Esophagus muscularis mucosa (tissue), 4 donors: ENCODE data around the gene MAP1LC3B2. TPM values are rescaled to one million over a fixed set of nuclear protein-coding genes. Genes with fewer than 3 reads are reported as not detected.

Experiments used
- DNase-seq: peaks from one replicate; pipeline ENCODE4 v3.0.0-alpha.2; 2017; ENCODE audit errors: extremely low spot score
- H3K27ac ChIP-seq, 4 donors: fragments of 200-600 bp; sonication (generic); replicated peaks in 1 of 4; 1 replicate in 3 of 4; 2 replicates in 1 of 4; pipeline ENCODE4 v1.5.1; 2016 to 2019; ENCODE audit warnings: mild to moderate bottlenecking in 1 of 4
- H3K27me3 ChIP-seq, 4 donors: fragments of 200-600 bp; sonication (generic); one replicate each; pipeline versions ENCODE4 v1.5.1 to v1.6.0; 2016 to 2019
- H3K36me3 ChIP-seq, 4 donors: fragments of 200-600 bp; sonication (generic); one replicate each; pipeline ENCODE4 v1.5.1; 2016 to 2019
- H3K4me1 ChIP-seq, 4 donors: fragments of 200-600 bp; sonication (generic); one replicate each; pipeline ENCODE4 v1.5.1; 2016 to 2019
- H3K4me3 ChIP-seq, 4 donors: fragments of 200-600 bp; sonication (generic); 1 replicate in 2 of 4; 2 replicates in 2 of 4; pipeline ENCODE4 v1.5.1; 2016 to 2019; ENCODE audit warnings: mild to moderate bottlenecking in 4 of 4, moderate library complexity in 1 of 4
- H3K9me3 ChIP-seq, 4 donors: fragments of 200-600 bp; sonication (generic); 1 replicate in 3 of 4; 2 replicates in 1 of 4; pipeline ENCODE4 v1.5.1; 2016 to 2019
- EP300 ChIP-seq: sonication (generic); formaldehyde crosslinking; IDR thresholded peaks from one replicate; pipeline ENCODE4 v1.6.1; 2017; ENCODE audit warnings: antibody characterized with exemption
- POLR2A ChIP-seq: fragments of 450-650 bp; IDR thresholded peaks from one replicate; pipeline ENCODE4 v1.6.1; 2017; ENCODE audit warnings: antibody characterized with exemption, moderate library complexity, mild to moderate bottlenecking, low read depth
- POLR2AphosphoS5 ChIP-seq, 2 donors: sonication (generic); formaldehyde crosslinking; IDR thresholded peaks; one replicate each; pipeline ENCODE4 v1.6.1; 2017; ENCODE audit warnings: antibody characterized with exemption in 2 of 2
- WGBS: methylation state at CpG from one replicate; pipeline ENCODE4 v1.1.5; 2018; 5-methylcytosine and 5-hydroxymethylcytosine counted together
- intact Hi-C: fragments of 100-400 bp; cut with DNase I; formaldehyde crosslinking; loops from one replicate; pipeline ENCODE4 v1.15.1; 2023
- total RNA-seq, 4 donors: library from RNA; depleted of rRNA; stranded (reverse); fragments of >200 nt; gene quantifications; one replicate each; pipeline versions ENCODE4 v1.1.0 to v1.2.1, GENCODE V29; 2016
- TF ChIP-seq, protein P1 (sequence below), 3 experiments: fragments of 200-600 bp in 2 of 3; fragments of 450-650 bp in 1 of 3; sonication (generic) in 2 of 3; IDR thresholded peaks; one replicate each; pipeline ENCODE4 v1.5.1; 2017 to 2019; ENCODE audit warnings: antibody characterized with exemption in 3 of 3, mild to moderate bottlenecking in 2 of 3, moderate library complexity in 1 of 3

The MAP1LC3B2 gene
- total RNA-seq, 4 donors from 2014 or later = 0.83 to 3.0 (median 1.8) TPM; not detected in 1

DNA sequence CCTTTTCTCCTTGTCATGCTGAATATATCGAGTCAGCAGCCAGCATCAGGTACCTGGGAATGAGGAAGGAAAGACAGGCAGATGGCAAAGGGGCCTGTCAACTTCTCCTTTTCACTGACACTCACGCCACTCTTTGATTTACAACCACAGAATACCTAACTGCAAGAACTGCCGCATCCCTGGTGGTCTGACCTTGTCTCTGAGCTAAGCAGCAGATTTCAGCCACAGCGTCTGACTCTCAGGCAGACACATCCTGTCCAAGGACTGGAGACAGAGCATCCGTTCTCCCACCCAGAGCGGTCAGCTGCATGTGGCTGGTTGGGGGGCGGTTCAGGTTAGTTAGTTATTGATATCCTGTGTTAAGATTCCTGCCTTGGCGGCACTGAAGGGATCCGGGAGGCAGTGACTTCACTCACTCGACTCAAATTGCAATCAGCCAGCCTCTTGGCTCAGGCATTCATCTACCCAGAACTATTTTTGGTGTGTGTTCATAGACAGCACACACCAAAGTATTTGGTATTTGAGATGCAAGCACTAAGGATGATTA lies 11.2 kb upstream of the MAP1LC3B2 start:
- no peak overlapping the region for H3K4me3 ChIP-seq
- intact Hi-C loops = loop anchor here (5.0 kb wide), 1 partner anchor 266 kb away; no protein-coding TSS in a partner anchor
- no peaks in the 10 kb centered on the region for H3K9me3 ChIP-seq
- H3K27me3 ChIP-seq = no peaks in the 10 kb centered on the region
- no peak overlapping the region for H3K27ac ChIP-seq
- TF ChIP-seq POLR2AphosphoS5 (IDR thresholded peaks at IDR 0.05) = no peak
- TF ChIP-seq, protein P1, sequence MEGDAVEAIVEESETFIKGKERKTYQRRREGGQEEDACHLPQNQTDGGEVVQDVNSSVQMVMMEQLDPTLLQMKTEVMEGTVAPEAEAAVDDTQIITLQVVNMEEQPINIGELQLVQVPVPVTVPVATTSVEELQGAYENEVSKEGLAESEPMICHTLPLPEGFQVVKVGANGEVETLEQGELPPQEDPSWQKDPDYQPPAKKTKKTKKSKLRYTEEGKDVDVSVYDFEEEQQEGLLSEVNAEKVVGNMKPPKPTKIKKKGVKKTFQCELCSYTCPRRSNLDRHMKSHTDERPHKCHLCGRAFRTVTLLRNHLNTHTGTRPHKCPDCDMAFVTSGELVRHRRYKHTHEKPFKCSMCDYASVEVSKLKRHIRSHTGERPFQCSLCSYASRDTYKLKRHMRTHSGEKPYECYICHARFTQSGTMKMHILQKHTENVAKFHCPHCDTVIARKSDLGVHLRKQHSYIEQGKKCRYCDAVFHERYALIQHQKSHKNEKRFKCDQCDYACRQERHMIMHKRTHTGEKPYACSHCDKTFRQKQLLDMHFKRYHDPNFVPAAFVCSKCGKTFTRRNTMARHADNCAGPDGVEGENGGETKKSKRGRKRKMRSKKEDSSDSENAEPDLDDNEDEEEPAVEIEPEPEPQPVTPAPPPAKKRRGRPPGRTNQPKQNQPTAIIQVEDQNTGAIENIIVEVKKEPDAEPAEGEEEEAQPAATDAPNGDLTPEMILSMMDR (IDR thresholded peaks at IDR 0.05) = no peak
- TF ChIP-seq EP300 = no peak
- no peak for TF ChIP-seq POLR2A
- 36% methylated on average over 10 of the region's 10 CpGs for WGBS
- H3K36me3 ChIP-seq = no peaks in the 10 kb centered on the region
- peaks cover 14 to 43% (median 38%) of the 10 kb centered on the region in 4 donors for H3K4me1 ChIP-seq
- DNase-seq = no peak

DNA sequence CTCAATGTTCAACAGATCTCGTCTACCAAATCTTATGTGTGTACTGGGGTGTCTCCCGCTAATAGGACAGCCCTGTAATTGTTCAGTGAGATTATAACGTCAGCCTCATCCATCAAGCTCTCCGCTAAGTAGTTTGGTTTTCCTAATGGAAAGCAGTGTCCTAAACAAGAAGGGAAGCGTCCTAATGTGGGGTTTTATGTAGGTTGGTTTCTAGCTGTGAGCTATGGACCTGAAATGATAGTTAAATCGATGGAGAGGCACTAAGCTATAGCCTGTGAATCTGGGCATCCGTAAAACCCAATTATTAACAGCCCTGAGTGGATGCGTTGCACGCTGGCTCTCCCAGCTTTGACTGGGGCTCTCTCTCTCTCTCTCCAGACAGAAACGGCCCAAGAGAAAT lies 9.2 kb upstream of the MAP1LC3B2 start:
- intact Hi-C loops = loop anchor here (5.0 kb wide), 1 partner anchor 268 kb away; no protein-coding TSS in a partner anchor
- no peak for DNase-seq
- no peak overlapping the region for H3K27ac ChIP-seq
- TF ChIP-seq, protein P1 (IDR thresholded peaks at IDR 0.05) = no peak
- TF ChIP-seq POLR2A = no peak
- TF ChIP-seq POLR2AphosphoS5 (IDR thresholded peaks at IDR 0.05) = no peak
- TF ChIP-seq EP300 = no peak
- H3K4me1 ChIP-seq = peaks cover 14 to 24% (median 22%) of the 10 kb centered on the region in 4 donors
- no peak overlapping the region for H3K4me3 ChIP-seq
- 87% methylated on average over 10 of the region's 10 CpGs for WGBS
- H3K27me3 ChIP-seq = no peaks in the 10 kb centered on the region
- no peaks in the 10 kb centered on the region for H3K9me3 ChIP-seq
- H3K36me3 ChIP-seq = no peaks in the 10 kb centered on the region

DNA sequence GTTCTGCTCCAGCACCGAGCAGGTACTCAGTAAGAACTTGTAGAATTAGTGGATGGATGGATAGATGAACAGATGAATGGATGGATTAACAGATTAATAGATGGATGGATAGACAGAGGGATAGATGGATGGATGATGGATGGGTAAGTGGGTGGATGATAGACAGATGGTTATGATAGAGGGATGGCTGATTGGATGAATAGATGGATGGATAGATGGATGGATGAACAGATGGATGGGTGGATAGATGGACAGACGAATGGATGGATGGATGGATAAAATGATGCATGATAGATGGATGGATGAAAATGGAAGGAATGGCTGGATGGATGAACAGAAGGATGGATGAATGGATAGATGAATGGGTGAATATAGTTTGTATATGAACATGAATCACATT lies 8.0 kb upstream of the MAP1LC3B2 start:
- no peak for TF ChIP-seq EP300
- no peak for TF ChIP-seq POLR2AphosphoS5 (IDR thresholded peaks at IDR 0.05)
- TF ChIP-seq POLR2A = no peak
- TF ChIP-seq, protein P1 (IDR thresholded peaks at IDR 0.05) = no peak
- Histone ChIP-seq H3K9me3 (no peaks in the 10 kb centered on the region), H3K27ac (no peak overlapping the region), H3K27me3 (no peaks in the 10 kb centered on the region), H3K36me3 (no peaks in the 10 kb centered on the region), H3K4me3 (no peak overlapping the region), H3K4me1 (peaks cover 12 to 17% (median 15%) of the 10 kb centered on the region in 4 donors)
- DNase-seq = no peak
- intact Hi-C loops = no loop called here
- 94% methylated on average over 2 of the region's 2 CpGs for WGBS

DNA sequence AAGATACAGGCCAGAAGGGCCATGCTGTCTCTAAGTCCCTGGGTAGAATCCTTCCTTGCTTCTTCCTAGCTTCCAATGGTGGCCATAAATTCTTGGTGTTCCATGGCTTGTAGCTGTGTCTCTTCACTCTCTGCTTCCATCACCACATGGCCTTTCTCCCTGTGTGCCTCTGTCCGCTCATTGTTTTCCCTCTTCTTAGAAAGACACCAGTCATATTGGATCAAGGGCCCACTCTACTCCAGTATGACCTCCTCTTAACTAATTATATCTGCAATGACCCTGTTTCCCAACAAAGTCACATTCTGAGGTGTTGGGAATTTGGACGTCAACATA lies 7.6 kb upstream of the MAP1LC3B2 start:
- Histone ChIP-seq H3K9me3 (no peaks in the 10 kb centered on the region), H3K27me3 (no peaks in the 10 kb centered on the region), H3K27ac (no peak overlapping the region), H3K36me3 (no peaks in the 10 kb centered on the region), H3K4me1 (peaks cover 12 to 17% (median 15%) of the 10 kb centered on the region in 4 donors), H3K4me3 (no peak overlapping the region)
- 89% methylated on average over 2 of the region's 2 CpGs for WGBS
- DNase-seq = no peak
- intact Hi-C loops = no loop called here
- TF ChIP-seq POLR2AphosphoS5 (IDR thresholded peaks at IDR 0.05) = no peak
- TF ChIP-seq EP300 = no peak
- no peak for TF ChIP-seq POLR2A
- TF ChIP-seq, protein P1 (IDR thresholded peaks at IDR 0.05) = no peak
